Hematopoietic multipotent progenitor cell treated with erythropoietin and hydrocortisone succinate and interleukin-3 and kit ligand, for 6 days (in vitro differentiated cells): ENCODE measurements around the gene PUS1.
"Not testable (repeated sequence)": the region's sequence is repeated elsewhere in the genome, so short reads cannot be mapped to it uniquely, and the experiment has no call there.

ENCODE experiments used
- DNase-seq: peaks from one replicate; pipeline ENCODE4 v3.0.0-alpha.2; 2015

PUS1 gene

DNA sequence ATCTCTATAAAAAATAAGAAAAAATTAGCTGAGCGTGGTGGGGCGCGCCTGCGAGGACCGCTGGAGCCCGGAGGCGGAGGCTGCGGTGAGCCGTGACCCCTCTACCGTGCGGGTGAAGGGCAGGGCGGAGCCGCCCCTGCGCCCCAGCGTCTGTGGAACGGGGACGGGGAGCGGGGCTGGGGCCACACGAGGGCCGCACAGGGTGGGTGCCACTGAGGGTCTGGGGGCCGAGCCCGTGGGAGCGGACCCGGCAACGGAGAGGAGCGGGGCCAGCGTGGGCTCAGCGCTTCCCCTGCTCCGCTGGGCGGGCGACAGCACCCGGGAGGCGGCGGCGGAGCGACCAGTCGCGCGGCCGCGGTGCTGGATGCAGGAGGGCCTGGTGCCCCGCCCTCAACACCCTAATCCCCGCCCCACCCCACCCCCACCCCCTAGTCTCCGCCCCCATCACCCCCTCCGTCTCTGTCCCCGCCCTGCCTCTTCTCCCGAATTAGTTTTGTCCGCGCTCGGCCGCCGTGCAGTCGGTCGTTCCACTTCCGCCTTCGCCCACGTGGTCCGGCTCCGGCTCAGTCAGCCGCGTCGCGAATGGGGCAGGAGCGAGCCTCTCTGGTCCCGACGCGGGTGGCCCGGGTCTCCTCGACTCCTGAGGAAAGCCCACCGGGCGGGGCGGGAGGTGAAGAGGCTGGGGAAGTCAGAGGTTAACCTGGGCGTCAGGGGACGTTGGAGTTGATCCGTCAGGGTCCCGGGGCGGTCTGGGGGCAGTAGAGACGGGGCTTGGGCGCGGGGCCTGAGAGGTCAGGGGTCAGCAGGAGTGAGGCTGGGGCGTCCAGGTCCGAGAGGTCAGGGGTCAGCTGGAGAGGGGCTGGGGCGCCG is at the start of gene PUS1:
Gene PUS1, plus strand, starts transcription at position 566 of the 870 bp plus-strand sequence. CDS start 447 bp downstream, outside the sequence.
- DNase-seq: peak; percentile 98

DNA sequence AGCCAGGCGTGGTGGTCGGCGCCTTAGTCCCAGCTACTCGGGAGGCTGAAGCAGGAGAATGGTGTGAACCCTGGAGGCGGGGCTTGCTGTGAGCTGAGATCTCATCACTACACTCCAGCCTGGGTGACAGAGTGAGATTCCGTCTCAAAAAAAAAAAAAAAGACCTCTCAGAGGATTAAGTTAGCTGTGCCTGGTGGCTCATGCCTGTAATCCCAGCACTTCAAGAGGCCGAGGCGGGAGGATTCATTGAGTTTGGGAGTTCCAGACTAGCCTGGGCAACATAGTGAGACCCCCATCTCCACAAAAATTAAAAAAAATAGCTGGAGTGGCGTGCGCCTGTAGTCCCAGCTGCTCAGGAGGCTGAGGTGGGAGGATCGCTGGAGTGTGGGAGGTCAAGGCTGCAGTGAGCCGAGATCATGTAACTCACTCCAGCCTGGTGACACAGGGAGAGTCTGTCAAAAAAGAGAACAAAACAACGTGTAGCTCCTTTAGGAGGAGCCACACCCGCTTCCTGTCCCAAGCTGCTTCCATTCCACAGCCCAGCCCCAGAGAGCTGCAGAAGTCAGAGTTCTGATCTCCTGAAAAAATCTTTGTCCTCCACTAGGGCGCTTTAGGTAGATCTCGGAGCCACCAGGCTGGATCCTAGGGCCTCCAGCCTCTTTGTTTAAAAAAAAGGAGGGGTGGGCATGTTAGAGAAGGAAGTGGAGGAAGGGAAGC is 46.1 kb upstream of the PUS1 start:
- DNase-seq: no peak

DNA sequence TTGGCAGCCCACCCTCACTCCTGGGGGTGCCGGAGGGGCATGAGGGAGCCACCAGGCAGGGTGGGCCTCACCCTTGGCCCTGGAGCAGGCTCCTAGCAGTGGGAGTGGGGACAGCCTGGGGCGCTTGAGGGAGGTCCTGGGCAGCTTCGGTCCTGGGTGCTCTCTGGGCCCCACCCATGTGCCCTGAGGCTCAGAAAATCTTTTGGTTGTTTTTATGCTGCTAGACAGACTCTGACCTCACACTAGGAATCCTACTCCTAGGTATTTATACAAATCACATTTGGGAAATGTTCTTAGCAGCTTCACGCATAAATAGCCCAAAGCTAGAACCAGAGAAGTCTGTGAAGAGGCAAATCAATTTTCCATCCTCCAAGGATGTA is 45.6 kb upstream of the PUS1 start:
- DNase-seq: no peak

DNA sequence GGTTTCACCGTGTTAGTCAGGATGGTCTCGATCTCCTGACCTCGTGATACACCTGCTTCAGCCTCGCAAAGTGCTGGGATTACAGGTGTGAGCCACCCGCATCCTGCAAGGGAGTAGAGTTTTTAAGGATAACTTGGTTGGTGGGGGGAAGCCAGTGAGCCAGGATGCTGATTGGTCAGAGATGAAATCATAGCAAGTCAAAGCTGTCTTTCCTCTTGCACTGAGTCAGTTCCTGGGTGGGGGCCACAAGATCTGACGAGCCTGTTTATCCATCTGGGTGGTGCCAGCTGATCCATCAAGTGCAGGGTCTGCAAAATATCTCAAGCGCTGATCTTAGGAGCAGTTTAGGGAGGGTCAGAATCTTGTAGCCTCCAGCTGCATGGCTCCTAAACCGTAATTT is 44.0 kb upstream of the PUS1 start:
- DNase-seq: not testable (repeated sequence)

DNA sequence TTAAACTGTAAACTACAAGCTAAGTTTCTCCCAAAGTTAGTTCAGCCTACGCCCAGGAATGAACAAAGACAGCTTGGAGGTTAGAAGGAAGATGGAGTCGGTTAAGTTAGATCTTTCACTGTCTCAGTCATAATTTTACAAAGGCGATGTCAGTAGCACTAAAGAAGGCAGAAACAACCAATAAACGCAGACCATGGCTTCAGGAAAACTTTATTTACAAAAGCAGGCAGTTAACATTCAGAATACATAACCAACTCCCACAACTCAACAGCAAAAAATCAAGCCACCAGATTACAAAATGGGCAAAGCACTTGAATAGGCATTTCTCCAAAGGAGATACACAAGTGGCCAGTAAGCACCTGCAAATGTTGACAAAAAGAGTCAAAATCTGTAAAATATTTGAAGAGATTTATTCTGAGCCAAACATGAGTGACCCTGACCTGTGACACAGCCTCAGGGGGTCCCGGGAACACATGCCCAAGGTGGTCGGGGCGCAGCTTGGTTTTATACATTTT is 43.5 kb upstream of the PUS1 start:
- DNase-seq: no peak

DNA sequence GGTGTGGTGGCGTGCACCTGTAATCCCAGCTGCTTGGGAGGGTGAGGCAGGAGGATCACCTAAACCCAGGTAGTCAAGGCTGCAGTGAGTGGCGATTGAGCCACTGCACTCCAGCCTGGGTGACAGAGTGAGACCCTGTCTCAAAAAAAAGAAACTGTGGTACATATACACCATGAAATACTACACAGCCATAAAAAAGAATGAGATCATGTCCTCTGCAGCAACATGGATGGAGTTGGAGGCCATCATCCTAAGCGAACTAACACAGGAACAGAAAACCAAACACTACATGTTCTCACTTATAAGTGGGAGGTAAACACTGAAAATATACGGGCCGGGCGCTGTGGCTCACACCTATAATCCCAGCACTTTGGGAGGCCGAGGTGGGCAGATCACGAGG is 37.4 kb upstream of the PUS1 start:
- DNase-seq: not testable (repeated sequence)

DNA sequence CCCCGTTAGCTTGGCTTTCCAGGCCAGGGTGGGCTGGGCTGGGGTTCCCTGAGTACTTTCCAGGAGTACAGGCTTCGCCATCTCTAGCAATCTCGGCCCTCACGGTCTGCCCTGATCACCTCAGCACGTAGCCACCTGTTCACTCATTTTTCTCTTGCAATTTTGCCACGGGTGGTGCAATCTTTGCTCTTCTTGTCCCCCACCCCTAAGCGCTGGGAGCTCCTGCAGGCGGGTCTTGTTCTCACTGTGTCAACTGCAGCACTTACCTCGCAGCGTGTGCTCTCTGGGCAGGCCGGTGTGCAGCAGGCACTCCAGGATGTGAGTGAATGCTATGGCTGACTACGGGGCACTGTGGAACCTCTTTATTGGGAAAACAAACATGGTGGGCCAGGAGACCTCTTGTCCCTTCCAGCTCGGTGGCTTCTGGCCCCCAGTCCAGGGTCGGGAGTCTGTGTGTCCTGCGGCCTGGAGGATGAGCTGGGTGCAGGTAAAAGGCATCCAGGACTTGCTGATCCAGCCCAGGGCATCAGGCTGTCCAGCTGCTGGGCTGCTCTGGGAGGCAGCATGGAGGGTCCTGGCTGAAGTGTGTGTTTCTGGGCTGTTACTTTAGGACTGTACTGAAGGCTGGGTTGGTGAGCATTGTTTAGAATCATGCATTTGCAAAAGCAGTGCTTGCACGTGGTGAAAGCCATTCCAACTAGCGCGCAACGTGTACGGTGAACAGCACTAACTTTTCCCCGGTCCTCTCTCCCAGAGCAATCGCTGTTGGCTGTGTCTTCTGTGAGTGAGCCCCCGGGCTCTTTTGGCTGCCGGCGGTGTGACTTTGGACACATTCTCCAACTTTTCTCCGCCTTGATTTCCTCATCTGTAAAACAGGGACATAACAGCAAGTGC is 36.1 kb upstream of the PUS1 start:
- no peak for DNase-seq

DNA sequence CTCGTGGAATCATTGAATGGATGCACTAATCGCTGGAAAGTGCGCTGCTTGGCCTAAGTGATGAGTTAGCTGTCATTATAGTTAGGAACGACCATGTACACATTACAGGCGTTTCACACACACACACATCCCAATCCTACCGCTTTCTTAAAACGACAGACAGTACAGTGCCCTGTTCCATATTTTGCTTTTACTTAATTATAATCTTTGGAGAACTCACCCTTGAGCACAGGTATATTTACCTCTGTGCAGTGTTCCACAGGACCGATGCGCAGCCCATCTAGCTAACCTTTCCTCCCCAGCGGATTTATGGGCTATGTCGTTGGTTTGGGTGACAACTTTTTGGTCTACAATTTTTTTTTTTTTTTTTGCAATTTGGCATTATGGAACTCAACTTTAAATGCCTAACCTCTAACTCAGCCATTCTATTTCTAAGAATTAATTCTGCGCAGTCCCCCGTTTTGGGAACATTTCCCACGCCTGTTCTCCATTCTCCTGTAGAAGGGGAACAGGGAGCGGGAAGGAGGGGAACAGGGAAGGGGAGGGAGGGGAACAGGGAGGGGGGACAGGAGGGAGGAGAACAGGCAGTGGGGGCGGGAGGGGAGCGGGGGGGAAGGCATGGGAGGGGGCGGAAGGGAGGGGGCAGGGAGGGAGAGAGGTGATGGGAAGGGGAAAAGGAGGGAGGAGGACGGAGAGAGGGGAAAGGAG is 35.3 kb upstream of the PUS1 start:
- no peak for DNase-seq

DNA sequence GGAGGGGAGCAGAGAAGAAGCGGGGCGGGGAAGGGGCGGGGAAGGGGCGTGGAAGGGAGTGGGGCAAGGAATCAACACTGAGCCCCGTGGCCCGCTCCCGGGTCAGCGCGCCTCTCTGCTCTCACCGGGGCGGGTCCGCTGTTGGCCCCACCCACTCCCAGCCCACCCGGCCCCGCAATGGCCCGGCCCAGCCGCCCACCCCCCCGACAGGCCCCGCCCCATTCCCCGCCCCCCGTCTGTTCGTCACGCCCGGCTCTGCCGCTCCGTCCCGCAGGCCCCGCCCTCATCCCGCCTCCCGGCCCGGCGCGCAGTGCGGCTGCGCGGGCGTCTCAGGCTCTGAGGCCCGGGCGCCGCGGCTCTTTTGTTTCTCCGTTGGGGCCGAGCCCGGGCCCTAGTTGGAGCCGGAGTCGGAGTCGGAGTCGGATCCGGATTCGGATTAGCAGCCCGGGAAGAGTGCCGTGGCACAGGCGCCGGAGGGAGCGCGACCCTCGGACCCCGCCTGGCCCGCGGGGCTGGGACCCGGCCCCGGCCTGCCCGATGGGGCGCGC is 34.7 kb upstream of the PUS1 start, which contains the start of gene ULK1:
Gene ULK1, plus strand, starts transcription at position 310 of the 548 bp plus-strand sequence. CDS start 380 bp downstream, outside the sequence.
- peak; percentile 93 for DNase-seq

DNA sequence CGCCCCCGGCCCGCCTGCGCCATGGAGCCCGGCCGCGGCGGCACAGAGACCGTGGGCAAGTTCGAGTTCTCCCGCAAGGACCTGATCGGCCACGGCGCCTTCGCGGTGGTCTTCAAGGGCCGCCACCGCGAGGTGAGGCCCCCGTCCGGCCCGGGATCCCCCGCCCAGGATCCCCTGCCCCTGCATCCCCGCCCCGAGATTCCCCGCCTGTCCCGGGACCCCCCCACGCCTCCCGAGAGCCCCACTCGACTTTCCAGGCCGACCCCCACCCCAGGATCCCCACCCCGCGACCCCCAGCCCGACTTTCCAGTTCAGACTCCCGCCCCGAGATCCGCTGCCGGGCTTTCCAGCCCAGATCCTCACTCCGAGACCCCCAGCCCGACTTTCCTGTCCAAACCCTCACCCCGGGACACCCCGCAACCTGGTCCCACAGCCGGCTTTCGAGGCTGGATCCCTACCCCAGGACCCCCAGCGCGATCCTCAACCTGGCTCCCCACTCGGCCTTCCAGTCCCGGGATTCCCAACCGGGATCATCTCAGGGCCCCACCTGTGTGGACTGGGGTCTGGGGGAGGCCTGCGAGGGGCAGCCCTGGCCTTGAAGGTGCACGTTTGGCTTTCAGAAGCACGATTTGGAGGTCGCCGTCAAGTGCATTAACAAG is 34.0 kb upstream of the PUS1 start:
- DNase-seq: no peak

DNA sequence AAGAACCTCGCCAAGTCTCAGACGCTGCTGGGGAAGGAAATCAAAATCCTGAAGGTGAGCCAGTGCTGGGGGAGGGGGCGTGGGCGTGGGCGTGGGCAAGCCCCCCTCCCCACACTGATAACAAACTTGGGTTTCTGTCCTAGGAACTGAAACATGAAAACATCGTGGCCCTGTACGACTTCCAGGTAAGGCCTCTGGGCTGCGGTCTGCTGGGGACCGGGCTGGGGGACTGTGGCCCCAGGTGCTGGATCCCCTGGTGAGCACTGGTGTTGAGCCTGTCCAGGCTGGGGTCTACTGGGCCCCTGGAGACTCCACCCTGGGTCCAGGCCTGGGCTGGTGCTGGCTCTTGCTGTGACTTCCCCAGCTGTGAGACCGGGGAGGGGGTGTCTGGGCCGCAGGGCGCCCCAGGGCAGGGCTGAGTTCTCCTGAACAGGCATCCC is 33.4 kb upstream of the PUS1 start:
- peak; percentile 36 for DNase-seq

DNA sequence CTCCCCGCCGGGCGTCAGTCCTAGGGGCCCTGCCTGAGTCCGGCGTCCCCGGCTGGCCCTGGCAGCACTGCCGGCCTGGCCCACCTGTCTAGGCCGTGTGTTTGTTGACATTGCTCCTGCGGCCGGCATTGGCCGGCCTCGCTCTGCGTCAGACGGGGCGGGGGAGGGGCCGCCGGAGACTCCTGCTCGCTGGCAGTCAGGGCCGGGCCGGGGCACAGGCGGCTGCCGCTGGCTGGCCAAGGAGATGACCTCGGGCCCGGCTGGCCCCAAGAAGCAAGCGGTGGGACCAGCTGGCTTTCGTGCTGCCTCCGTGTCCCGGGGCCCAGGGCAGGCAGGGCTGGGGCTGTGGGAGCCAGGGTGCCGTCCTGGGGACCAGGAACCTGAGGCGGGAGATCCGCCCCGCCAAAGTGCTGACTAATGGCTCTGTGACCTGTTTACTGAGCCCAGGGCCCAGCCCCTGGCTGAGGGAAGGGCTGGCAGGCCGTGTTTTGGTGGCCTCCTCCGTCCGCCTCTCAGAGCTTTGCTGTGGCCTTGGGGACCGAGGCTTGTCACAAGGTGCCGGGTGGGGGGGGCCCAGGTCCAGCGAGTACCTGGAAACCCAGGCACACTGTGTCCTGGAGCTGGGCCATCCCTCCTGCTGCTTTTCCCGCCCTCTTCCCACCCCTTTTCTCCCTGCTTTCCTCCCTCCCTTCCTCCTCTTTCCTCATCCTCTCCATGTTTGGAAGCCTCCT is 32.8 kb upstream of the PUS1 start:
- DNase-seq: peak; percentile 89

DNA sequence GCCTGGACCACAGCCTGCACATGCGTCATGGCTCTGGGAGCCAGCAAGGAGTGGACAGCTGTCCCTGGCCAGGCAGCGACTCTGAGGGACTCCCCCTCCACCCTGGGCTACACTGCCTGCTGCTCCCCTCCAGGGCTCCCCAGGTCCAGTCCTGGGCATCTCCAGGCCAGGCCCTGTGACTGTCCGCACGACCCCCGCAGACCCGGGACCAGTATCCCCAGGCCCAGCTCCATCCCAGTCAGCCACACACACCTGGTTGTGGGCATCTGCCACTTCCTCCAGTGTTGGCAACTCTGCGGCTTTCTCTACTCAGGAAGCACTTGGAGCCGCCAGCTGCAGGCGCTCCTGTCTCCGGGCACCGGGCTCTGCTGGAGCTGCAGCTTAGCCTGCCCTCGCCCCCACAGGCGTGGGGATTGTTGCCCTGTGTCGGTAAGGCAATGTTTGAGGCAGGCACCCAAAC is 32.2 kb upstream of the PUS1 start:
- peak; percentile 32 for DNase-seq

DNA sequence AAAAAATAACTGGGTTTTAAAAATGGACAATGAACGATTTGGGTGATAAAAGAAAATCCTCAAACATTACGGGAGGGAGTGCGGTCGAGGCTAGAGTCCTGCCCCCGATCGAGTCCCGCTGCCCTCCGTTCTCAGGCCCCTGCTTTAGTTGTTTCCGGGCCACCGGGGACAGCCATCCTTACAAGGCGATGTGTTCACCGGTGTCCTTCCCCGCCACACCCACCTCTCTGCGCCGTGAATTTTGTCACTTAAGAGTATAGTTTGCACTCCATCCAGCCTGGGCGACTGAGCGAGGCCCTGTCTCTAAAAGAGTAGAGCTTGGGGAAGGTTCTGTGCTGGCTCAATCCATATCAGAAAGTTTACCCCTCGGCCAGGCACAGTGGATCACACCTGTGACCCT is 31.8 kb upstream of the PUS1 start:
- no peak for DNase-seq

DNA sequence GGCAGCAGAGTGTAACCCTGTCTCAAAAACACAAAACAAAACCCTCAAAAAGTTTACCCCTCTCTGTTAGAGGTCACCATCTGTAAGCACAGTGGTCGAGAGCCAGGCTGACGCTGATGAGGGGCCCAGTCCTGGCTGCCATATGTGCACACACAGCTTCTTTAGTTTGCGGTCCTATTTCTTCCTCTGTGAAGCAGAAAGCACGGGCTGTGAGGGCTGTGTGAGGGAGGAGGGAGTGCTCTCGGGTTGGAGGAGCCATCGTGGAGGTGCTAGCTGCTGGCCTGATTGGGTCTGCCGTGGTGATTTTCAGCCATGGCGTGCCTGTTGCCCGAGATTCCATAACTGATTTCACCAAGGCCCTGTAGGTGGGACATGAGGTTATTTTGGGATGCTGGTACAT is 31.2 kb upstream of the PUS1 start:
- DNase-seq: no peak

DNA sequence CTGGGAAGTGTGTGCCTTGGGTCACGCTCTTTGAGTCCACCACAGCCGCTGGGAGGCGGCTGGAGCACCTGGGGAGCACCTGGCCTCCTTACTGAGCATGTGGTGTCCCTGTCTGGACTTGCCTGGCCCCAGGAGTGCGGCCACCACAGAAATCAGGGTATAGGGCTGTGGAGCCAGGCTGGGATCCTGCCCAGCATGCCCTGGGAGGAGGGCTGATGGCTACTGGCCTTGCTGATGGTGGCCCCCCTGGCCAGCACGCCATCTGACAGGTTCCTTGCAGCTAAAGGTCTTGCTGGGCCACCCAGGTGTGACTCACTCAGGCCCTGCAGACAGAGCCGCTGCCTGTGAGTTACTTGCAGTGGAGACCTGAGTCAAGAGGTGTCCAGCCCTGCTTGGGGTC is 28.7 kb upstream of the PUS1 start:
- no peak for DNase-seq

DNA sequence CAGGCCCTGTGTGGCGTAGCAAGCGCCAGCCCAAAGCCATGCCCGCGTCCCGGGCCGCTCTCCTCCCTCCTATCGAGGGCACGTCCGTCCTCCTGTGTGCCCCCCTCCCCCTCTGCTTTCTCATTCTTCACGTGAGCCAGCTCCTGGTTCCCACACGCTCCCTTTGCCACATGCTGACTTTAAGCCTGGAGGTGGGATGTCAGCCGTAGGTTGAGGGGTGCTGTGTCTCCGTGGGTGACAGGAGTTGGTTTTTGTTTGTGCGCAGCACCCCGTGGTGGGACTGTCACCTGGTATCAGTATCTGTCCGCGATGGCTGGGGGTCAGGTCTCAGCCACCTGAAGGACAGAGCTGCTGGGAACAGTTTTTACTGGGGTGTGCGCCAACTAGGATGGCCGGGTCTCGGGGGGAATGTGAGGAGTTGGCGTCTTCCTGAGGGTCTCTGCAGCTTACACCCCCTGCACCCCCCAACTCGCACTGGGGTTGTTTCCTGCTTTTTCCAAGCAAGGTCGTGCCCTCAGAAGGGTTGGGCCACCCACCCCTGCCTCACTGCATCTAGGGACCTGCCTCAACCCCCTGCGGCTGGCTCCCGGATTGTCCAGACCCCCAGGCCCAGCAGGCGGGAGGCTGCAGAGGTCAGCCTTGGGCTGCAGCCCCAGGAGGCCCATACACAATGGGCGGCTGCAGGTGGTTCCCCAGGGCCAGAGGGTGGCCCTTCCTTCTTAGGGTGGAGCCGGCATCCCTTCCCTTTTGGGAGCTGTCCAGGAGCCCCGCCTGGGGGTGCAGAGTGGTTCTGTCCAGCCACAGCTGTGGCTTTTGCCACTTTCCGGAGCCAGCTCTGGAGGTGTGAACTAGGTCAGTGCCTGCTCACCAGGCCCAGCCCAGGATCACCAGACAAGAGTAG is 27.4 kb upstream of the PUS1 start:
- DNase-seq: no peak

DNA sequence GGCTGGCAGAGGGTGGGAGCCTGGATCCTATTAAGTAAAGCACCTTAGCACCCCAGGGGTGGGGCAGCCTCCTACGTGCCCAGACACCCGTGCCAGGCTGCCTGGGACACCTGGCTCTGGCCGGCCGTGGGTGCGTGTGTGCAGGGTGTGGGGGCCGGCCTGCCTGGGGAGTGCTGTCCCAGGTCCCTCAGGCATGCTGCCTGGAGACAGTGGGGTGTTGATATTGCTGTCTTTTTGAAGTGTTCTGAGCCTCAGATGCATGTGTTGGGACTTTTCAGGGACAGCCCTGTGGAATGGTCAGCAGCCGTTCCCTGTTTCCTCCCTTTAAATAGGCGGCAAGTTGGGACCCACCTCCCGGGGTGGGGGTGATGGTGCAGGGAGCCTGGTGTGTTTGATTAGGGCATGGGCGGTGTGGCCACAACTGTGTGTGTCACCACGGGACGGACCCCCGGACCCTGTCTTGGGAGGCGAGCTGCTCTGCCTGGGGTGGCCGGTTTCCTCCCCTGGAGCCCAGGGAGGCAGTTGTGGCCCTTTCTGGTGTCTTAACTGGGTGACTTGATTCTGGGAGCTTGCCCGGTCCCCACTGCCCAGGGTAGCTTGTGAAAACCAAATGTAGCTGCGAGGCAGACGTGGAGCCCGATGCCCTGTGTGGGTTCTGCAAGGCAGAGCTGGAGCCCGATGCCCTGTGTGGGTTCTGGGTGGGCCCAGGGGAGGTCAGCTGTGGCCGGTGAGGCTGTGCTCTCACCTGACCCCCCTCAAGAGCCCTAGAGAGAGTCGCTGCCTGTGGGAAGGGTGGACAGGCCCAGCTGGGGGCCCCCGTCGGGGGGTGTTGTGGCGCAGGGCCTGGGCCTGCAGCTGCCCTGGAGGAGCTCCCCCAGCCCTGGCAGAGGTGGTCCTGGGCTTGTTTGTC is 26.5 kb upstream of the PUS1 start:
- no peak for DNase-seq
